GM21528 (cell line): ENCODE results near the gene PDZD8.

ENCODE experiments used
- ATAC-seq: cut with Tn5 transposase; IDR thresholded peaks from one replicate; pipeline ENCODE4 v1.9.1; 2021; ENCODE audit warnings: mild to moderate bottlenecking, moderate library complexity; ENCODE audit not compliant: unreplicated experiment, low FRiP score

PDZD8 gene

GRCh38 chr10:117391436-117392205 lies 16.4 kb upstream of the PDZD8 start:
- ATAC-seq, result no peak

- no peak for ATAC-seq
Measured at GRCh38 chr10:117390420-117390819, 15.2 kb upstream of the PDZD8 start.

GRCh38 chr10:117386805-117387204 lies 11.6 kb upstream of the PDZD8 start:
- no peak for ATAC-seq

GRCh38 chr10:117382861-117383260 lies 7.6 kb upstream of the PDZD8 start:
- no peak for ATAC-seq

GRCh38 chr10:117374506-117375359 lies 507 bp downstream of the PDZD8 start:
- ATAC-seq, result peak; percentile 45

- ATAC-seq, result peak; percentile 28
Measured at GRCh38 chr10:117373823-117374505, 1.3 kb downstream of the PDZD8 start.

GRCh38 chr10:117370205-117370604 lies 5.0 kb downstream of the PDZD8 start:
- no peak for ATAC-seq

GRCh38 chr10:117367718-117368117 lies 7.5 kb downstream of the PDZD8 start:
- no peak for ATAC-seq

- ATAC-seq, result no peak
Measured at GRCh38 chr10:117366741-117367140, 8.5 kb downstream of the PDZD8 start.

GRCh38 chr10:117365612-117366011 lies 9.6 kb downstream of the PDZD8 start:
- no peak for ATAC-seq

- ATAC-seq, result no peak
Measured at GRCh38 chr10:117364110-117364960, 10.9 kb downstream of the PDZD8 start.

GRCh38 chr10:117363028-117363427 lies 12.2 kb downstream of the PDZD8 start:
- ATAC-seq, result no peak

GRCh38 chr10:117362313-117362712 lies 12.9 kb downstream of the PDZD8 start:
- ATAC-seq, result no peak

- ATAC-seq, result peak; percentile 64
Measured at GRCh38 chr10:117360994-117361667, 14.1 kb downstream of the PDZD8 start.

- no peak for ATAC-seq
Measured at GRCh38 chr10:117360016-117360415, 15.2 kb downstream of the PDZD8 start.

- no peak for ATAC-seq
Measured at GRCh38 chr10:117355072-117355471, 20.2 kb downstream of the PDZD8 start.

GRCh38 chr10:117353684-117354083 lies 21.6 kb downstream of the PDZD8 start:
- no peak for ATAC-seq

GRCh38 chr10:117352724-117353123 lies 22.5 kb downstream of the PDZD8 start:
- ATAC-seq, result no peak

GRCh38 chr10:117351996-117352395 lies 23.2 kb downstream of the PDZD8 start:
- no peak for ATAC-seq

- no peak for ATAC-seq
Measured at GRCh38 chr10:117351558-117351957, 23.7 kb downstream of the PDZD8 start.
